BLaER1 (cell line): Measurements from ENCODE around the gene HDAC8.

ENCODE experiments used
- H3K27ac ChIP-seq: shearing (Covaris generic); formaldehyde crosslinking; 2 replicates; pipeline ENCODE4 v1.8.1; 2022
- H3K27me3 ChIP-seq: shearing (Covaris generic); formaldehyde crosslinking; 2 replicates; pipeline ENCODE4 v1.8.1; 2022
- H3K36me3 ChIP-seq: shearing (Covaris generic); formaldehyde crosslinking; 2 replicates; pipeline ENCODE4 v1.8.1; 2022
- H3K4me1 ChIP-seq: shearing (Covaris generic); formaldehyde crosslinking; 2 replicates; pipeline ENCODE4 v1.8.1; 2022
- H3K4me2 ChIP-seq: shearing (Covaris generic); formaldehyde crosslinking; 2 replicates; pipeline ENCODE4 v1.8.1; 2022
- H3K4me3 ChIP-seq: shearing (Covaris generic); formaldehyde crosslinking; 2 replicates; pipeline ENCODE4 v1.8.1; 2022
- H3K9ac ChIP-seq: shearing (Covaris generic); formaldehyde crosslinking; 2 replicates; pipeline ENCODE4 v1.8.1; 2022
- H3K9me3 ChIP-seq: shearing (Covaris generic); formaldehyde crosslinking; 2 replicates; pipeline ENCODE4 v1.8.1; 2022
- H4K20me1 ChIP-seq: shearing (Covaris generic); formaldehyde crosslinking; 2 replicates; pipeline ENCODE4 v1.8.1; 2022
- Cebpa-rat ChIP-seq: shearing (Covaris generic); IDR thresholded peaks from 2 replicates; pipeline ENCODE4 v1.8.1; 2022

The HDAC8 gene

GRCh38 chrX:72305286-72306084, 267.2 kb downstream of the HDAC8 start, which contains the start of gene CITED1:
TSS of gene CITED1 (minus strand) at chrX:72305914. CDS start at chrX:72302869, 3,045 bp downstream.
- Histone ChIP-seq H3K4me1 (peaks cover 7% of the 10 kb centered on the region), H3K27ac (no peak within 1 kb of the TSS), H3K4me3 (peak within 1 kb of the TSS; percentile 64), H4K20me1 (peaks cover 53% of the 10 kb centered on the region), H3K9me3 (peaks cover 18% of the 10 kb centered on the region; the same call in 1 of the 2 replicates), H3K9ac (no peak within 1 kb of the TSS), H3K36me3 (no peaks in the 10 kb centered on the region), H3K4me2 (peak within 1 kb of the TSS; percentile 80), H3K27me3 (peaks cover 99% of the 10 kb centered on the region)
- no peak for TF ChIP-seq Cebpa-rat

- Histone ChIP-seq H3K9me3 (peaks cover 18% of the 10 kb centered on the region; the same call in 1 of the 2 replicates), H3K27ac (no peak overlapping the region), H4K20me1 (peaks cover 53% of the 10 kb centered on the region), H3K4me3 (no peak overlapping the region), H3K9ac (no peak overlapping the region), H3K4me2 (no peak overlapping the region), H3K36me3 (no peaks in the 10 kb centered on the region), H3K27me3 (peaks cover 99% of the 10 kb centered on the region), H3K4me1 (peaks cover 7% of the 10 kb centered on the region)
- no peak for TF ChIP-seq Cebpa-rat
Observed at GRCh38 chrX:72304877-72305276, 267.8 kb downstream of the HDAC8 start.

DNA sequence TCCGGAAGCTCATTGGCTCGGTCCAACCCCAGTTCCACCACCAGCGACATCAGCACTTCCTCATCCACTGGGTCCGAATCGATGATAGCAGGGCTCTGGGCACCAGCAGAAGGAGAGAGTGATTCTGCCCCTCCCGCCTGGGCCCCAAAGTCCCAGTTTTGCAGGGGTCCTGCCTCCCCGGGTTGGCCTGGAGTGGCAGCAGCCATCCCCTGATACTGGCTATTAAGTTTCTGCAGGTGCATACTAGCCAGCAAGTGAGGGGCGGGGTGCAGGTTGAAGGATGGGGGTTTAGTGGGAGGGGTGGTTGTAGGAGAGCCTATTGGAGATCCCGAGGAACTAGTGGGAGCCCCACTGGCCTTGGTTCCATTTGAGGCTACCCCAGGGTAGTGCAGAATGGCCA, 270.9 kb downstream of the HDAC8 start:
- Histone ChIP-seq H3K4me2 (no peak overlapping the region), H3K9ac (no peak overlapping the region), H3K4me1 (no peaks in the 10 kb centered on the region), H3K36me3 (no peaks in the 10 kb centered on the region), H3K4me3 (no peak overlapping the region), H4K20me1 (peaks cover 27% of the 10 kb centered on the region), H3K27ac (no peak overlapping the region), H3K27me3 (peaks cover 75% of the 10 kb centered on the region), H3K9me3 (peaks cover 12% of the 10 kb centered on the region; the same call in 1 of the 2 replicates)
- no peak for TF ChIP-seq Cebpa-rat

GRCh38 chrX:72299891-72300630, 272.6 kb downstream of the HDAC8 start:
- Histone ChIP-seq H4K20me1 (peaks cover 18% of the 10 kb centered on the region), H3K4me2 (no peak overlapping the region), H3K9ac (no peak overlapping the region), H3K27me3 (peaks cover 58% of the 10 kb centered on the region), H3K27ac (no peak overlapping the region), H3K36me3 (no peaks in the 10 kb centered on the region), H3K4me1 (no peaks in the 10 kb centered on the region), H3K9me3 (peaks cover 4% of the 10 kb centered on the region; the same call in 1 of the 2 replicates), H3K4me3 (no peak overlapping the region)
- TF ChIP-seq Cebpa-rat: no peak

DNA sequence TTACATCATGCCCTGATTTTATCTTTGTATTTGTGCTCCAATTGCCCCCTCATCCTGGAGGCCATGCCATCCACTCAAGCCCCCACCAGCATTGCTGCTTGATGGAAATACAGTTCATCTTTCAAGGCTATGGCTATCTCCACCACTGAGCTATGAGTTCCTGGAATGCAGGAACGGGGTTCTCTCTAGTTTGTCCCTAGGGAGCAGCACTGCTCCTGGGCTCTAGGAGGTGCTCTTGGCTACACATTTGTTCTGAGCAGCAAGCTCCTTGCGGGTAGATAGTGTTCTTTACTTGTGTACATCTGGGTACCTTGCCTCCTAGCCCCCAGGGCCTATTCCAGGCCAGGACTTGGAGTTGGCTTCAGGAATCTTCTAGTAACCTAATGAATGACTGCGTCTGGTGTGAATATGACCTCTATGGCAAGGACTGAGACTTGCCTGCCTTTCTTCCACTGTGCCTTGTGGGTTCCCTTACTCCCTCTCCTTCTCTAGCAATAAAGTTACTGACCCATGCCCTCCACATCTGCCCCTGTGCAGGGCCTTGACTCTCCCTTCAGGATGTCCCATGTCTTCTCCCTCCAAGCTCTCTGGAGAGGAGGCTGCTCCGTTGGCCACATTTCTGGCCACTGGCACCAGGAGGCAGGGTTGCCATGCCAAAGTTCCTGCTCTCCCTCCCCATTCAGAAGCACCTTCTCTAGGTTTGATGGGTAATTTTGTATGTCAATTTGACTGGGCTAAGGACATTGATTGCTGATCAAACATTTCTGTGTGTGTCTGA, 274.5 kb downstream of the HDAC8 start:
- Histone ChIP-seq H3K4me1 (no peaks in the 10 kb centered on the region), H3K4me2 (no peak overlapping the region), H3K27ac (no peak overlapping the region), H3K27me3 (peaks cover 39% of the 10 kb centered on the region), H3K9me3 (no peaks in the 10 kb centered on the region), H3K4me3 (no peak overlapping the region), H3K9ac (no peak overlapping the region), H4K20me1 (0 out of 2 replicates have a peak, but pooled peaks cover under 1% of the 10 kb centered on the region), H3K36me3 (no peaks in the 10 kb centered on the region)
- no peak for TF ChIP-seq Cebpa-rat

GRCh38 chrX:72296991-72297390, 275.7 kb downstream of the HDAC8 start:
- H4K20me1 ChIP-seq: no peaks in the 10 kb centered on the region
- H3K4me3 ChIP-seq: no peak overlapping the region
- H3K27me3 ChIP-seq: peaks cover 27% of the 10 kb centered on the region; the same call in 1 of the 2 replicates
- H3K4me1 ChIP-seq: no peaks in the 10 kb centered on the region
- H3K9me3 ChIP-seq: 0 out of 2 replicates have a peak, but pooled peaks cover 4% of the 10 kb centered on the region
- no peak overlapping the region for H3K4me2 ChIP-seq
- no peak overlapping the region for H3K9ac ChIP-seq
- no peak for TF ChIP-seq Cebpa-rat
- no peaks in the 10 kb centered on the region for H3K36me3 ChIP-seq
- no peak overlapping the region for H3K27ac ChIP-seq

DNA sequence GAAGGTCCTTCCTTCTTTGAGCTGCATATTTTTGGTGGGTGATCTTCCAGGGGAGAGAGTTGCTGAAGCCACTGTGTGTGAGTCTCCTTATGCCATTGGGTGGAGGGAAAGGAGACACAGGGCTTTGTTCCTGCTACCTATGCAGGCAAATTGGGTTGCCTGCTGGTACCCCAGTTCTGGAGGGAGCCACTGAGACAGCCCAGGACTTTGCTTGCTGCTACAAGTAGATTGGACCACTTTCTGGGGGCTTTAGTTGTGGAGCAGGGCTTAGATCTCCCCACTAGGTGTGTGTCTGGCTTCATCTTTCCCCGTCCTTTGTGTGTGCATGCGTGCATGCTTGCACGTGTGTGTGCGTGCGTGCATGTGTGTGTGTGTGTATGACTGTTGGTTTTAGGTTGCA, 276.9 kb downstream of the HDAC8 start:
- 0 out of 2 replicates have a peak, but pooled peaks cover 4% of the 10 kb centered on the region for H3K9me3 ChIP-seq
- H4K20me1 ChIP-seq: no peaks in the 10 kb centered on the region
- H3K4me2 ChIP-seq: no peak overlapping the region
- no peak overlapping the region for H3K4me3 ChIP-seq
- H3K4me1 ChIP-seq: no peaks in the 10 kb centered on the region
- no peak overlapping the region for H3K27ac ChIP-seq
- no peaks in the 10 kb centered on the region for H3K36me3 ChIP-seq
- peaks cover 15% of the 10 kb centered on the region; the same call in 1 of the 2 replicates for H3K27me3 ChIP-seq
- TF ChIP-seq Cebpa-rat: no peak
- H3K9ac ChIP-seq: no peak overlapping the region

GRCh38 chrX:72294497-72294896, 278.1 kb downstream of the HDAC8 start:
- Histone ChIP-seq H3K9me3 (0 out of 2 replicates have a peak, but pooled peaks cover 4% of the 10 kb centered on the region), H3K4me3 (no peak overlapping the region), H3K4me2 (no peak overlapping the region), H3K27ac (no peak overlapping the region), H3K4me1 (no peaks in the 10 kb centered on the region), H4K20me1 (no peaks in the 10 kb centered on the region), H3K9ac (no peak overlapping the region), H3K27me3 (peaks cover 5% of the 10 kb centered on the region; the same call in 1 of the 2 replicates), H3K36me3 (no peaks in the 10 kb centered on the region)
- TF ChIP-seq Cebpa-rat: no peak

GRCh38 chrX:72282302-72282701, 290.3 kb downstream of the HDAC8 start:
- Histone ChIP-seq H3K9ac (no peak overlapping the region), H3K4me2 (no peak overlapping the region), H3K4me1 (no peaks in the 10 kb centered on the region), H3K27ac (no peak overlapping the region), H3K27me3 (no peaks in the 10 kb centered on the region), H3K9me3 (no peaks in the 10 kb centered on the region), H4K20me1 (no peaks in the 10 kb centered on the region), H3K4me3 (no peak overlapping the region), H3K36me3 (no peaks in the 10 kb centered on the region)
- TF ChIP-seq Cebpa-rat: no peak
